OCI-LY1 (cell line): ENCODE data around the gene DNAH14.
"Not testable (repeated sequence)": the region's sequence is repeated elsewhere in the genome, so short reads cannot be mapped to it uniquely, and the experiment has no call there.

ENCODE experiments used
- H2AFZ ChIP-seq: fragments of 200-600 bp; sonication (generic), shearing (Covaris generic); 2 replicates; pipeline ENCODE4 v1.6.0; 2014; ENCODE audit warnings: antibody characterized with exemption, mild to moderate bottlenecking, low read length
- H3F3A ChIP-seq: fragments of 200-600 bp; sonication (generic), shearing (Covaris generic); 2 replicates; pipeline ENCODE4 v1.6.0; 2014; ENCODE audit warnings: mild to moderate bottlenecking, antibody characterized with exemption, low read length, moderate library complexity; ENCODE audit not compliant: insufficient read depth
- H3K27ac ChIP-seq: fragments of 200-600 bp; sonication (generic); 2 replicates; pipeline ENCODE4 v1.5.1; 2014; ENCODE audit warnings: low read length, mixed run types, mild to moderate bottlenecking, low read depth; ENCODE audit not compliant: poor library complexity, severe bottlenecking
- H3K27me3 ChIP-seq: fragments of 200-600 bp; sonication (generic); 2 replicates; pipeline ENCODE4 v1.6.0; 2014; ENCODE audit warnings: antibody characterized with exemption, mild to moderate bottlenecking, low read length, moderate library complexity; ENCODE audit not compliant: insufficient read depth
- H3K36me3 ChIP-seq: fragments of 200-600 bp; sonication (generic); 2 replicates; pipeline ENCODE4 v1.6.1; 2014; ENCODE audit warnings: mild to moderate bottlenecking, antibody characterized with exemption, low read length, moderate library complexity, mixed read lengths; ENCODE audit not compliant: insufficient read depth
- H3K4me1 ChIP-seq: fragments of 200-600 bp; sonication (generic); 2 replicates; pipeline ENCODE4 v1.5.1; 2014; ENCODE audit warnings: mild to moderate bottlenecking, low read length, moderate library complexity; ENCODE audit not compliant: insufficient read depth, severe bottlenecking
- H3K4me2 ChIP-seq: fragments of 200-600 bp; sonication (generic), shearing (Covaris generic); 2 replicates; pipeline ENCODE4 v1.6.1; 2014; ENCODE audit warnings: low read length
- H3K4me3 ChIP-seq: fragments of 200-600 bp; sonication (generic); 2 replicates; pipeline ENCODE4 v1.5.1; 2014; ENCODE audit warnings: low read length, low read depth, mild to moderate bottlenecking, mixed read lengths; ENCODE audit not compliant: poor library complexity, severe bottlenecking
- H3K79me2 ChIP-seq: fragments of 200-600 bp; shearing (Covaris generic); 2 replicates; pipeline ENCODE4 v1.6.1; 2016; ENCODE audit warnings: mixed run types, low read length, mixed read lengths; ENCODE audit not compliant: insufficient read depth
- H3K9ac ChIP-seq: fragments of 200-600 bp; sonication (generic), shearing (Covaris generic); 2 replicates; pipeline ENCODE4 v1.6.1; 2014; ENCODE audit warnings: mild to moderate bottlenecking, low read length, mixed read lengths
- H3K9me2 ChIP-seq: fragments of 200-600 bp; sonication (generic), shearing (Covaris generic); 2 replicates; pipeline ENCODE4 v1.6.1; 2014; ENCODE audit warnings: low read depth, mild to moderate bottlenecking, low read length, mixed read lengths
- H3K9me3 ChIP-seq: fragments of 200-600 bp; shearing (Covaris generic); 2 replicates; pipeline ENCODE4 v1.6.1; 2014; ENCODE audit warnings: low read length, mixed read lengths
- H4K20me1 ChIP-seq: fragments of 200-600 bp; sonication (generic), shearing (Covaris generic); 2 replicates; pipeline ENCODE4 v1.6.0; 2016; ENCODE audit warnings: mild to moderate bottlenecking, low read length; ENCODE audit not compliant: insufficient read depth
- EZH2 ChIP-seq: fragments of 200-600 bp; sonication (generic), shearing (Covaris generic); IDR thresholded peaks from 2 replicates; pipeline ENCODE4 v1.8.0; 2017; ENCODE audit warnings: borderline replicate concordance, mixed run types, mild to moderate bottlenecking, antibody characterized with exemption, low read length, moderate library complexity, mixed read lengths
- TF ChIP-seq, protein P1 (sequence below): fragments of 200-600 bp; sonication (generic), shearing (Covaris generic); IDR thresholded peaks from 2 replicates; pipeline ENCODE4 v1.5.1; 2017; ENCODE audit warnings: mild to moderate bottlenecking, antibody characterized with exemption, low read length, moderate library complexity, mixed read lengths

The DNAH14 gene

DNA sequence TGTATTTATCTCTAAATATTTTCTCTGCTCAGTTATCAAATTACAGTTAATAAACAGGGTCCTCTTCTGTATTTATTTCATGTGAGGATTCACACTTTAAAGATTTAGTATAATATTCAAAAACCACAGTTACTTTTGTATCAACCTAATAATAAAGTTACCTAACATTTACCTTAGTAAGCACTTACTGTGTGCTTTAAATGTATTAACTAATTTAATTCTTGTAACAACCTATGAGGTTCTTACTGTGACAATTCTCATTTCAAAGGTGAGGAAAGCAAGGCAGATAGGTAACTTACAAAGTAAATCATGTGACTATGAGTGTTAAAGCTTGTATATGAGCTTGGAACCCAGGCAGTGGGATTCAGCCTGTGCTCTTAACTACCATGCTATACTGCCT lies 30.2 kb downstream of the DNAH14 start:
- Histone ChIP-seq H4K20me1 (no peaks in the 10 kb centered on the region), H3K9me2 (no peaks in the 10 kb centered on the region), H3K9ac (no peak overlapping the region), H3K27ac (no peak overlapping the region), H3F3A (no peaks in the 10 kb centered on the region), H3K9me3 (no peaks in the 10 kb centered on the region), H2AFZ (no peak overlapping the region), H3K4me2 (no peak overlapping the region), H3K36me3 (no peaks in the 10 kb centered on the region), H3K79me2 (no peaks in the 10 kb centered on the region), H3K4me1 (no peaks in the 10 kb centered on the region), H3K27me3 (no peaks in the 10 kb centered on the region), H3K4me3 (no peak overlapping the region)
- TF ChIP-seq, protein P1, sequence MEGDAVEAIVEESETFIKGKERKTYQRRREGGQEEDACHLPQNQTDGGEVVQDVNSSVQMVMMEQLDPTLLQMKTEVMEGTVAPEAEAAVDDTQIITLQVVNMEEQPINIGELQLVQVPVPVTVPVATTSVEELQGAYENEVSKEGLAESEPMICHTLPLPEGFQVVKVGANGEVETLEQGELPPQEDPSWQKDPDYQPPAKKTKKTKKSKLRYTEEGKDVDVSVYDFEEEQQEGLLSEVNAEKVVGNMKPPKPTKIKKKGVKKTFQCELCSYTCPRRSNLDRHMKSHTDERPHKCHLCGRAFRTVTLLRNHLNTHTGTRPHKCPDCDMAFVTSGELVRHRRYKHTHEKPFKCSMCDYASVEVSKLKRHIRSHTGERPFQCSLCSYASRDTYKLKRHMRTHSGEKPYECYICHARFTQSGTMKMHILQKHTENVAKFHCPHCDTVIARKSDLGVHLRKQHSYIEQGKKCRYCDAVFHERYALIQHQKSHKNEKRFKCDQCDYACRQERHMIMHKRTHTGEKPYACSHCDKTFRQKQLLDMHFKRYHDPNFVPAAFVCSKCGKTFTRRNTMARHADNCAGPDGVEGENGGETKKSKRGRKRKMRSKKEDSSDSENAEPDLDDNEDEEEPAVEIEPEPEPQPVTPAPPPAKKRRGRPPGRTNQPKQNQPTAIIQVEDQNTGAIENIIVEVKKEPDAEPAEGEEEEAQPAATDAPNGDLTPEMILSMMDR = no peak

DNA sequence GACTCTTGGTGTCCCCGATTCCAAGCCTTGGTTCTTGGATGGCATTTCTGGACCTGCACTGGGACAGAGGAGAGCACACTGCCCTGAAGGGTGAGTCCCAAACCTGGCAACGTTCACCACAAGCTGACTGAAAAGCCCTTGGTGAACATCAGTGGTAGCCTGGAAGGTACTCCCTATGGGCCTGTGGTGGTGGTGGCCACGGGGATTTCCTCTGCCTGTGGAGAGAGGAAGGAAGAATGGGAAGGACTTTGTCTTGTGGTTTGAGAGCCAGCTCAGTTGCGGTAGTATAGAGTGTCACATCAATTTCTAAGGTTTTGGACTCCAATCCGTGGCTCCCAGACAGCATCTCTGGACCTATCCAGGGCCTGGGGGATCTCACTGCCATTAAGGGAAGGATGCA lies 50.7 kb downstream of the DNAH14 start:
- TF ChIP-seq, protein P1 = no peak
- no peak for TF ChIP-seq EZH2
- H3K9me3 ChIP-seq = no peaks in the 10 kb centered on the region
- H3K36me3 ChIP-seq = no peaks in the 10 kb centered on the region
- H2AFZ ChIP-seq = no peak overlapping the region
- H3K27ac ChIP-seq = no peak overlapping the region
- H3K4me2 ChIP-seq = no peak overlapping the region
- H3K79me2 ChIP-seq = no peaks in the 10 kb centered on the region
- no peaks in the 10 kb centered on the region for H3F3A ChIP-seq
- H3K4me3 ChIP-seq = no peak overlapping the region
- no peak overlapping the region for H3K9ac ChIP-seq
- no peaks in the 10 kb centered on the region for H3K27me3 ChIP-seq
- no peaks in the 10 kb centered on the region for H4K20me1 ChIP-seq
- no peaks in the 10 kb centered on the region for H3K4me1 ChIP-seq
- no peaks in the 10 kb centered on the region for H3K9me2 ChIP-seq

DNA sequence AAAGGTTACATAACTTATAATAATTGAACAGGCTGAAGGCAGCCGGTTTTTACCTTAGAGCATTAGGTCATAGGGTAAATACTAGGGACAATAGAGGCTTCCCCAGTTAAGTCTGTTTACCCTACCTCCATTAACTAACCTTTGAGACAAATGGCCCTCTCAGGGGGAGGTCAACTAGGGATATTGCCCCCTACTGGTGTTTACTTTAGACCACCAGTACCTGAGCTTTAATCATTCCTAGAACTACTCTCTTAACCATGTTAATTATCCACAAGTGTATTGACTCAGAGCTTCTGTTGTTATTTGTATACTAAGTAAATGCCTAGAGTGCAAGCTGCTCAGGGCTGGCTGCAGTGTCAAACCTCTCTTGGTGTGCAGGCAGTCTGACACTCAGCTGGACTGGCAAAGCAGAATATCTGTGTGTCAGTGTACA lies 52.5 kb downstream of the DNAH14 start:
- H3K4me1 ChIP-seq, H3K9ac ChIP-seq, H3K4me3 ChIP-seq, H3K36me3 ChIP-seq, H2AFZ ChIP-seq, H3K9me2 ChIP-seq, H3K79me2 ChIP-seq, H3F3A ChIP-seq, H3K4me2 ChIP-seq, H3K27ac ChIP-seq, H4K20me1 ChIP-seq, H3K27me3 ChIP-seq, H3K9me3 ChIP-seq: not testable (repeated sequence)

DNA sequence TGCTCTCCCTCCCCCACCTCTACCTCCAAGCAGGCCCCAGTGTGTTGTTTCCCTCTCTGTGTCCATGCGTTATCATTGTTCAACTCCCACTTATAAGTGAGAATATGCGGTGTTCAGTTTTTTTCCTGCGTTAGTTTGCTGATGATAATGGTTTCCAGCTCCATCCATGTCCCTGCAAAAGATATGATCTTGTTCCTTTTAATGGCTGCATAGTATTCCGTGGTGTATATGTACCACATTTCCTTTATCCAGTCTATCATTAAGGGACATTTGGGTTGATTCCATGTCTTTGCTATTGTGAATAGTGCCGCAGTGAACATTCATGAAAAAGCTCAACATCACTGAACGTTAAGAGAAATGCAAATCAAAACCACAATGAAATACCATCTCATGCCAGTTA lies 58.6 kb downstream of the DNAH14 start:
- no peak overlapping the region for H2AFZ ChIP-seq
- no peaks in the 10 kb centered on the region for H3K9me2 ChIP-seq
- H3K36me3 ChIP-seq = no peaks in the 10 kb centered on the region
- H3K4me3 ChIP-seq = no peak overlapping the region
- no peaks in the 10 kb centered on the region for H4K20me1 ChIP-seq
- no peaks in the 10 kb centered on the region for H3K9me3 ChIP-seq
- no peaks in the 10 kb centered on the region for H3F3A ChIP-seq
- H3K4me1 ChIP-seq = no peaks in the 10 kb centered on the region
- H3K79me2 ChIP-seq = no peaks in the 10 kb centered on the region
- H3K9ac ChIP-seq = no peak overlapping the region
- no peak for TF ChIP-seq EZH2
- TF ChIP-seq, protein P1 = no peak
- no peak overlapping the region for H3K4me2 ChIP-seq
- no peaks in the 10 kb centered on the region for H3K27me3 ChIP-seq
- H3K27ac ChIP-seq = no peak overlapping the region
